ENCODE data around the gene GPC6.

DNA sequence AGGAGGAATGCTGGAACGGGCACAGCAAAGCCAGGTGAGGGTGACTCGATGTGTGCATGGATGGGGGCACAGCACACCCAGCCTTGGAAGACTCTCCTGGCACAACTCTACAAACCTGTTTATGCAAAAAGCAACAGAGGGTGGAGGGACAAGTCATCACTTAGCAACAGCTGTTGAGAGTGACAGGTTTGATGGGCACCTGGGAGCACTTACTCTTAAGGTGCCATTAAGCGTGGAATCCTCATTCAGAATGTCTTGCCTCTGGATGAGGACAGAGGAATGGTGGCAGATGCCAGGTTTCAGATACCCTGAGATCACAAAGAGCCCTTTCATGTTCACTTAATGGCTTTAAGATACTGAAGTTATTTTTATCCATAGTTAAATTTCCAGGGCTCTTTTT is 1155.9 kb downstream of the GPC6 start:
- no peak for TF ChIP-seq CTBP1 (IDR thresholded peaks at IDR 0.05; ENCODE audit: borderline replicate concordance)
- TF ChIP-seq SUZ12 (IDR thresholded peaks at IDR 0.05) = no peak
- TF ChIP-seq BHLHE40 (IDR thresholded peaks at IDR 0.05; ENCODE audit: borderline replicate concordance) = no peak
- TF ChIP-seq TARDBP (IDR thresholded peaks at IDR 0.05) = no peak
